ENCODE data around the gene RTN4RL1. TPM values are rescaled to one million over a fixed set of nuclear protein-coding genes. Genes with fewer than 3 reads are reported as not detected.

Gene RTN4RL1
- total and polyA plus RNA-seq, 2 of the 13 experiments (the other 11 are each of a cell fraction or from before 2014, with no cell fraction given): 0.01 TPM; not detected in 1

DNA sequence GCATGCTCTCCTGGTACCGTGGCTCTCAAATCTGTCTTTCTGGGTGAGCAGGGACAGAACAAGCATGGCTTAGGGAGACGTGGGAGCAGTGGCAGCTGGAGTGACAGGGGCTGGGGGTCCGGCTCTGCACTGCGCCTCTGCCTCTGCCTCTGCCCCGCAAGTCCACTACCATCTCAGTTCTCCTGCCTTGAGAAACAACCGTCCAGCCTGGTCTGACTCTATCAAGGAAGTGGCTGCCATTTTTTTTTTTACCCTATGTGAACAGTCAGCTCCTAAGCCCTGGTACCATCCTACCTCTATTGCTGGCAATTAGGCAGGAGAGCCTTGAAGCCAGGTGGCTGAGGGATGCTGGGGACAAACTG lies 45.9 kb upstream of the RTN4RL1 start:
- H2AFZ ChIP-seq (ENCODE audit: low read length): no peak overlapping the region
- TF ChIP-seq SRSF4 (IDR thresholded peaks at IDR 0.05; ENCODE audit: low read depth, low read length, poor library complexity, severe bottlenecking) (no peak), NFATC3 (CRISPR knock-in tag; IDR thresholded peaks at IDR 0.05) (no peak)
- in situ Hi-C loops (cut with HindIII; ENCODE audit: extremely low pct_ligation_motif_present, low pct_unique_long_range_greater_than_20kb): no loop called here
- intact Hi-C loops (cut with micrococcal nuclease; ENCODE audit: unreplicated experiment): no loop called here
- peaks cover 28% of the 10 kb centered on the region for H3K4me1 ChIP-seq (ENCODE audit: insufficient read depth, low read length)
- H4K20me1 ChIP-seq (ENCODE audit: insufficient read depth, low read length): no peaks in the 10 kb centered on the region
- H3K4me2 ChIP-seq (ENCODE audit: low read depth, low read length): no peak overlapping the region
- peaks cover 11 to 14% of the 10 kb centered on the region in 2 experiments for H3K36me3 ChIP-seq (replicated peaks in 1 of 2; ENCODE audit: control insufficient read depth in 1 of 2, insufficient read depth in 2 of 2, low read length in 2 of 2)
- H3K27ac ChIP-seq (ENCODE audit: extremely low read length, insufficient read depth, low read length): no peak overlapping the region
- ChIA-PET POLR2A (no interaction called here), CTCF (ENCODE audit: low intra/inter-chr PET ratio, low total read pairs) (no interaction called here)
- no TSS peak for BruUV-seq (replicated peaks)
- WGBS (ENCODE audit: low lambda C conversion rate): 98% methylated on average over 6 of the region's 6 CpGs
- H3K79me2 ChIP-seq (ENCODE audit: insufficient read depth, low read length): no peaks in the 10 kb centered on the region
- H3K4me3 ChIP-seq (replicated peaks in 1 of 3; ENCODE audit: insufficient read depth in 1 of 3, low read depth in 2 of 3, low read length in 3 of 3): no peak overlapping the region
- no peak for DNase-seq (ENCODE audit: low spot score)
- no peak for ATAC-seq
- FAIRE-seq: no peak
- no peaks in the 10 kb centered on the region for H3K9me3 ChIP-seq (ENCODE audit: low read length)
- no peaks in the 10 kb centered on the region for H3K27me3 ChIP-seq (ENCODE audit: control insufficient read depth in 1 of 2, insufficient read depth in 2 of 2, low read length in 2 of 2)
- no peak overlapping the region for H3K9ac ChIP-seq (ENCODE audit: insufficient read depth, low read depth, low read length)

DNA sequence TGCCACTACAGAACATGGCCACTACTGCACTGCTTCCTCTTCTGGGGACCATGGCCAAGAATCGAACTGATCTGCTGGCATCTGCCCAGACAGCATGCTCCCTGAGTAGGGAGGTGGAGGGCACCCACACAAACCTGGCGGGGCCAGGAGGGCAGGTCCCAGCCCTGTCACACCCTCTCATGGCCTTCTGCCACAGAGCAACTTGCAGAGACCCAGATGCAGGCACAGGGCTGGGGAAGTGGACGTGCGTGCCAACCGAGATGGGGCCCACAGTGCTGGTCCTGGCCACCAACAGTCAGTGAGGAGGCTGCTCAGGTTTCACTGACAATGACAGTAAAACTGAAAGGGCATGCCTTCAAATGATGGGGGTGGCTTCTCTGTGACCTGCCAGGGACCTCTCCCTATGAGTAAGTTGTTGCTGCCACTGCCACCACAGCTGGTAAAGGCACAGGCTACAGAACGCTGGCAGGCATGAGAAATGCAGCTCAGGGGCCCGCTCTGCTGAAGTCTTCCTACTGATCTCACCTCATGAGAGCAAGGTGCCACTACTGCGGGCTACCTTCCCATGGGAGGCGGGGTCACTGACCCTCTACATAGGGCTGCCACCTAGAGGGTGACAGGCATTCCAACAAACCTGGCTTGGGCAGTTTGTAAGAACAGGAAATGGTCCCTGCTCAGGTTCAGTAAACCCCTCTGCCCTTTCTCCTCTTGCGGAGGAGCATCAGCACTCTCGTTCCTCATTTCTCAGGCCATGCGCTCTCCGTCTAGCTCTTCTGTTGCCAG lies 45.3 kb upstream of the RTN4RL1 start:
- H3K36me3 ChIP-seq (replicated peaks in 1 of 2; ENCODE audit: control insufficient read depth in 1 of 2, insufficient read depth in 2 of 2, low read length in 2 of 2): peaks cover 11 to 15% of the 10 kb centered on the region in 2 experiments
- H4K20me1 ChIP-seq (ENCODE audit: insufficient read depth, low read length): no peaks in the 10 kb centered on the region
- no peak overlapping the region for H3K4me3 ChIP-seq (replicated peaks in 1 of 3; ENCODE audit: insufficient read depth in 1 of 3, low read depth in 2 of 3, low read length in 3 of 3)
- CTCF ChIA-PET (ENCODE audit: low intra/inter-chr PET ratio, low total read pairs): no interaction called here
- H3K4me2 ChIP-seq (ENCODE audit: low read depth, low read length): no peak overlapping the region
- DNase-seq (ENCODE audit: low spot score) (no peak), ATAC-seq (no peak), FAIRE-seq (no peak)
- H3K4me1 ChIP-seq (ENCODE audit: insufficient read depth, low read length): peaks cover 34% of the 10 kb centered on the region
- POLR2A ChIA-PET: no interaction called here
- no TSS peak for BruUV-seq (replicated peaks)
- no peak overlapping the region for H3K9ac ChIP-seq (ENCODE audit: insufficient read depth, low read depth, low read length)
- intact Hi-C loops (cut with micrococcal nuclease; ENCODE audit: unreplicated experiment) (no loop called here), in situ Hi-C loops (cut with HindIII; ENCODE audit: extremely low pct_ligation_motif_present, low pct_unique_long_range_greater_than_20kb) (no loop called here)
- no peak overlapping the region for H3K27ac ChIP-seq (ENCODE audit: extremely low read length, insufficient read depth, low read length)
- H3K27me3 ChIP-seq (ENCODE audit: control insufficient read depth in 1 of 2, insufficient read depth in 2 of 2, low read length in 2 of 2): no peaks in the 10 kb centered on the region
- H3K79me2 ChIP-seq (ENCODE audit: insufficient read depth, low read length): no peaks in the 10 kb centered on the region
- peak; percentile 12; the same call in 1 of the 2 replicates for TF ChIP-seq STAG1 (CRISPR knock-in tag; IDR thresholded peaks at IDR 0.05)
- TF ChIP-seq, protein P1, sequence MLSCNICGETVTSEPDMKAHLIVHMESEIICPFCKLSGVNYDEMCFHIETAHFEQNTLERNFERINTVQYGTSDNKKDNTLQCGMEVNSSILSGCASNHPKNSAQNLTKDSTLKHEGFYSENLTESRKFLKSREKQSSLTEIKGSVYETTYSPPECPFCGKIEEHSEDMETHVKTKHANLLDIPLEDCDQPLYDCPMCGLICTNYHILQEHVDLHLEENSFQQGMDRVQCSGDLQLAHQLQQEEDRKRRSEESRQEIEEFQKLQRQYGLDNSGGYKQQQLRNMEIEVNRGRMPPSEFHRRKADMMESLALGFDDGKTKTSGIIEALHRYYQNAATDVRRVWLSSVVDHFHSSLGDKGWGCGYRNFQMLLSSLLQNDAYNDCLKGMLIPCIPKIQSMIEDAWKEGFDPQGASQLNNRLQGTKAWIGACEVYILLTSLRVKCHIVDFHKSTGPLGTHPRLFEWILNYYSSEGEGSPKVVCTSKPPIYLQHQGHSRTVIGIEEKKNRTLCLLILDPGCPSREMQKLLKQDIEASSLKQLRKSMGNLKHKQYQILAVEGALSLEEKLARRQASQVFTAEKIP (CRISPR knock-in tag; IDR thresholded peaks at IDR 0.05; ENCODE audit: borderline replicate concordance): no peak
- peak; percentile 55 for TF ChIP-seq CTCF (CRISPR knock-in tag; IDR thresholded peaks at IDR 0.05)
- TF ChIP-seq NR2F6 (IDR thresholded peaks at IDR 0.05): no peak
- peak; percentile 16; the same call in 1 of the 2 replicates for TF ChIP-seq NR2F6 (CRISPR knock-in tag; IDR thresholded peaks at IDR 0.05)
- peak; percentile 19 for TF ChIP-seq XRCC5 (optimal IDR thresholded peaks at IDR 0.05; ENCODE audit: low read length)
- 89% methylated on average over 11 of the region's 13 CpGs for WGBS (ENCODE audit: low lambda C conversion rate)
- no peaks in the 10 kb centered on the region for H3K9me3 ChIP-seq (ENCODE audit: low read length)
- H2AFZ ChIP-seq (ENCODE audit: low read length): no peak overlapping the region

All from HepG2 (cell line).